OCI-M2 (cell line): ENCODE data around the gene ARHGAP21.

Experiments used
- DNase-seq: peaks from one replicate; lab custom pipeline; 2025; ENCODE audit not compliant: unreplicated experiment; lab: John Stamatoyannopoulos, UW

ARHGAP21 gene

DNA sequence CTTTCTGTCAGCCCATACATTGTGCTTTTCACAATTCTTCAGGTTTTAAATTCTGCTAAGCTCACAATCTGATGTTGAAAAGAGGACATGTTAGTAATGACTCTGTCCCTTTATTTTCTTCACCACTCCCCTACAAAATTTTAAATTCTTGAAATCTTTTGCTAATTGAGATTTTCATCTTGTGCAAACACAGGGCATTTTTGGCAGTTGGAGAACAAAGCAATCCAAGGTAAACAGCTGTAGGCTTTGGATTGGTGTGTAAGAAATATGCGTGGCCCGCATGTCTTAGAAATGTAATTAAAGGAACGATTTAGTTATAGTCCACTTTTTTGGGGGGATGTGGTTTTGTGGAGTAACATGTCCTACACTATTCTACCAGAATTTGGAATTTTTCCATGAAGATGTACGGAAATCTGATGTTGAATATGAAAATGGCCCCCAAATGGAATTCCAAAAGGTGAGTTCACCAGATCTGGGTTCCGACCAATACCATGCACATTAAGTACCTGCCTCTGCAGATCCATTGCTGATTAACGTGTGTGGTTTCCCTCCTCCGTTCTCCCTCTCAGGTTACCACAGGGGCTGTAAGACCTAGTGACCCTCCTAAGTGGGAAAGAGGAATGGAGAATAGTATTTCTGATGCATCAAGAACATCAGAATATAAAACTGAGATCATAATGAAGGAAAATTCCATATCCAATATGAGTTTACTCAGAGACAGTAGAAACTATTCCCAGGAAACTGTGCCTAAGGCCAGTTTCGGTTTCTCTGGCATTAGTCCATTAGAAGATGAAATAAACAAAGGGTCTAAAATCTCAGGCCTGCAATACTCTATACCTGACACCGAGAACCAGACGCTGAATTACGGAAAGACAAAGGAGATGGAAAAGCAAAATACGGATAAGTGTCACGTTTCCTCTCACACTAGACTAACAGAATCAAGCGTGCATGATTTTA, 181.1 kb downstream of the ARHGAP21 start:
- no peak for DNase-seq

DNA sequence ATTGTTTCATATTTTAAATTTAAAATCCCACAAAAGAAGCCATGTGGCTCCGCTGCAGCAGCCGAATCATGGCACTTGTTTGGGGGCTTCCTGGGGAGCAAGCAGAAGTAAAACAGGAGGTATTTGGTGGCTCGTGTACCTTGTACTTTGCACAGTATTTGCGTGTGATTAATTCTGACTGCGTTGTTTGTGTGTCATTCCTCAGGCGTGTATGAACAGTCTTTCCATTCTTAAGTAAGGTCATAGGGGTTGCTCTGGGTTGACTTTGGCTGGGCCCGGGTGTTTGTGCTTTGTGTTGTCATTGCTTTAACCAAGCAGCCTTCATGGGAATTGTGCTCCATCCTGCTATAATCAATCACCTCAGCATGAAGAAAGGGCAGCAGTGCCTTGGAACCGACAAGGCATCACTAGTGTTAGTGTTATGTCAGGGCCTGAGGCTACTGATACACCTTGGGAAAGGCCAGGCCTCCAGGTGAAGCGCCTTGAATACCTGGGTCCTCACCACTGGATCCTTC, 182.4 kb downstream of the ARHGAP21 start:
- no peak for DNase-seq

DNA sequence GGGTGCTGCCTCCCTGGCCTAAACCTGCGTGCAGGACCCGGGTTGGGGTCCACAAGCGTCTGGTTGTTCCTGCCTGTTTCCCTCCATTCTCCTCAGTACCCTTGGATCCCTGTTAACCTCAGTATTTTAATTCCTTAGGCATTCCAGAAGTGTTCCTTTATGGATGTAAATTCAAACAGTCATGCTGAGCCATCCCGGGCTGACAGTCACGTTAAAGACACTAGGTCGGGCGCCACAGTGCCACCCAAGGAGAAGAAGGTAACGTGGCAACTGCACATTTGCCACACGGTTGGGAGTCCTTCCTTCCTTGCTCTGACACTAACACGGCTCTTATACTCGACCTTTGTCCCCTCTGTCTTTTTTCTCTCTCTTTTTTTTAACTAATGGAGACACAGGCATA, 187.1 kb downstream of the ARHGAP21 start:
- no peak for DNase-seq

GRCh38 chr10:24533981-24534380, 189.7 kb downstream of the ARHGAP21 start:
- no peak for DNase-seq
